Measurements from ENCODE around the gene SHLD1. TPM values are rescaled to one million over a fixed set of nuclear protein-coding genes. Genes with fewer than 3 reads are reported as not detected.

SHLD1 gene
- total RNA-seq, 2 donors from 2014 or later, result 9.2 to 9.4 TPM

DNA sequence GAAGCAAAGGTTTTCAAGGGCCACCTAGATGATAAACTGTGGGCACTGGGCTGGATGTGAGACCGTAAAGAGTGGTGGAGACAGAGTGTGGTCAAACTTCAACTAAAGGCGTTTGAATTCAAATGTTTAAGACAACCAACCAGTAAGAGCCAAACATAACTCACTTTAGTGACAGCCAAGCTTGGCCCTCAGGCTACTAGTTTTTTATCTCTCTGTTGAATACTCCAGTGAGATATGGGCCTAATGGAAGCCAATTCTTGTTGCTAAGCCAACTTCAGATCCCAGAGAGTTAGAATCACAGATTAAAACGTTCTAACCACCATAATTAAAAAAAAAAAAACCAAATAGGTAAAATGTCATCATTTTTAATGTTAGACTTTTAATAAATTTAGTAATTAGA, 142.9 kb downstream of the SHLD1 start:
- Mint-ChIP-seq H3K27ac (no peak overlapping the region), H3K4me1 (no peaks in the 10 kb centered on the region), H3K27me3 (no peaks in the 10 kb centered on the region), H3K36me3 (ENCODE audit: low read depth) (peaks cover 3% of the 10 kb centered on the region), H3K4me3 (no peak overlapping the region)
- ATAC-seq (no peak), DNase-seq (no peak)
- no peaks in the 10 kb centered on the region for H3K9me3 ChIP-seq (ENCODE audit: control insufficient read depth, low read length, poor library complexity, severe bottlenecking)

DNA sequence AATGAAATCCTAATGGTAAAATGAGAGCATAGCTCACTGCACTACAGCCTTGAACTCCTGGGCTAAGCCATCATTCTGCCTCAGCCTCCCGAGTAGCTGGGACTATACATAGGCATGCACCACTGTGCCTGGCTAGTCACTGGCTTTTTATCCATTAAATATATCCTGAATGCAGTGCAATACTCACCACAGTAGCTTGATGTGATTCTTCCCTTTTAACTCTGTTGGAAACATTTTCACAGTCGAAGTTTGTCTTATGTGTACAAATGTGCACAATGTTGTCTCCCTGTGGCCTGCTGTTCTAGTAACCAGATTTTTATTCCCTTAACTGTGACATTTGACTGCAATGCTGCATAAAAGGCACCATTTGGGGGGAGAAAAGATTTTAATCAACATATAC, 143.4 kb downstream of the SHLD1 start:
- no peak for ATAC-seq
- H3K27ac Mint-ChIP-seq, result no peak overlapping the region
- no peak overlapping the region for H3K4me3 Mint-ChIP-seq

DNA sequence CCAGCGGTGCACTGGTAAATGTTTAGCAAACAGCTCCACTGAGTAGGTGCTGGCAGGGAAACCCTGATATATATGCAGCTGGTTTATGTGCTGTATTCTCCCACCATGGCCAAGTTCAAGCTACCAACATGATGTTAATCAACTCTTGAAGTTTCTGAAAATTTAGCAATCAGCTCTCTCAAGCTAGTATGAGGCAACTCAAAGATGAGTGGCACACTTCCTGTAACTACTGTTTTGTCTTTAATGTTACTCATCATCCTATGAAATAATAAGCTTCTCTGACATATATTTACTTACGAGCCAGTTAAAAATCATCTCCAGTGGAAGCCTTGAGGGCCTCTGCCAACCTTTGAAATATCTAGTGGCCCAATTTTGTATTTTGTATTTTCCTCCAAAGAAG, 145.4 kb downstream of the SHLD1 start:
- H3K4me3 Mint-ChIP-seq, result no peak overlapping the region
- no peak for ATAC-seq
- H3K27ac Mint-ChIP-seq, result no peak overlapping the region
- no peaks in the 10 kb centered on the region for H3K9me3 ChIP-seq (ENCODE audit: control insufficient read depth, low read length, poor library complexity, severe bottlenecking)
- H3K4me1 Mint-ChIP-seq, result no peaks in the 10 kb centered on the region
- H3K27me3 Mint-ChIP-seq, result no peaks in the 10 kb centered on the region
- DNase-seq, result no peak
- H3K36me3 Mint-ChIP-seq (ENCODE audit: low read depth), result peaks cover 3% of the 10 kb centered on the region

More for the DNA sequence above, 143.4 kb downstream of the SHLD1 start:
- no peaks in the 10 kb centered on the region for H3K9me3 ChIP-seq (ENCODE audit: control insufficient read depth, low read length, poor library complexity, severe bottlenecking)
- Mint-ChIP-seq H3K36me3 (ENCODE audit: low read depth) (peaks cover 3% of the 10 kb centered on the region), H3K27me3 (no peaks in the 10 kb centered on the region), H3K4me1 (no peaks in the 10 kb centered on the region)
- DNase-seq, result no peak

DNA sequence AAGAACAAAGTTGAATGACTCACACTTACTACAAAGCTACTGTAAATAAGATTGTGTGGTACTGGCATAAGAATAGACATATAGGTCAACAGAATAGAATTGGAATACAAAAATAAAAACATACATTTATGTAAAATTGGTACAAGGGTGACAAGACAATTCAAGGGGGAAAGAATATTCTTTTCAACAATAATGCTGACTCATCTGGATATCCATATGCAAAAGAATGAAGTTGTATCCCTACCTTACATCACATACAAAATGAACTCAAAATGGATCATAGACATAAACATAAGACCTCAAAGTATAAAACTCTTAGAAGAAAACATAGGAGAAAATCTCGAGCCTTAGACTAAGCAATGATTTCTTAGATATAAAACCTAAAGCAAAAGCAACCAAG, 149.2 kb downstream of the SHLD1 start:
- ATAC-seq (no peak), DNase-seq (no peak)
- Mint-ChIP-seq H3K36me3 (ENCODE audit: low read depth) (peaks cover 3% of the 10 kb centered on the region), H3K4me1 (no peaks in the 10 kb centered on the region), H3K4me3 (no peak overlapping the region), H3K27ac (no peak overlapping the region), H3K27me3 (peaks cover 23% of the 10 kb centered on the region)
- H3K9me3 ChIP-seq (ENCODE audit: control insufficient read depth, low read length, poor library complexity, severe bottlenecking), result no peaks in the 10 kb centered on the region

DNA sequence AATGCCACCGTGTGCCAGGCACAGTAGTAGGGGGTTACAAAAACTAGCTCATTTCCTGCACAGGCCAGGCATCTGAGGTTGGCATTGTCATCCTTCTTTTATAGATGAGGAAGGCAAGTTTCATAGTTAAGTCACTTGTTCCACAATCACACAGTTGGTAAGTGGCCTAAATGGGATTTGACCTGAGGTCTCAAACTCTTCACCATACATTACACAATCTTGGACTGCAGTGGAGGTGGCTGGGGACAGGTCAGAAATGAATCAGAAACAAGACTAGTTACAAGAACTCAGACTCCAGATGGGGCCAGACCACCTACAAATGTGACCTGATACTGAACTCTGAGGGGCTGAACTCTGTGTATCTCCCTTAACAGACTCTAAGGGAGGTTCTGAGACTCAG, 150.7 kb downstream of the SHLD1 start:
- peaks cover 3% of the 10 kb centered on the region for H3K36me3 Mint-ChIP-seq (ENCODE audit: low read depth)
- no peaks in the 10 kb centered on the region for H3K4me1 Mint-ChIP-seq
- H3K4me3 Mint-ChIP-seq, result no peak overlapping the region
- H3K27me3 Mint-ChIP-seq, result peaks cover 36% of the 10 kb centered on the region
- ATAC-seq, result no peak
- H3K27ac Mint-ChIP-seq, result no peak overlapping the region
- H3K9me3 ChIP-seq (ENCODE audit: control insufficient read depth, low read length, poor library complexity, severe bottlenecking), result no peaks in the 10 kb centered on the region
- DNase-seq, result no peak

DNA sequence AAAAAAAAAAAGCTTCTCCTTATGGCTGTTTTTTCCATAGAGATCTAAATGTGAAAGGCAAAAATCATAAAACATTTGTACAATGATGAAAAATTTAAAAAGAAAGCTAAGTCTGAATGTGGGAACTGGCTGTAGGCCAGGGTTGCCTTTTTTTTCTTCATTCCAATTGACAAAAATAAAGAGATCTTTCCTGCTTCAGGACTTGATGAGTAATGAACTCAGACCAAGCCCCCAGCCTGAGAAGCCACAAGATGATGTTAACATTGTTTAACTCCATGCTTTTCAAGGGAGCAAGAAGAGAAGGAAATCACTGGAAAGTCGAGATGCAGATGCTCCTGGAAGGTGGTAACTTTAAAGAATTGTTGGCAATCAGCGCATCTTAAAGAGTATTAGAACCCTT, 158.8 kb downstream of the SHLD1 start:
- H3K9me3 ChIP-seq (ENCODE audit: control insufficient read depth, low read length, poor library complexity, severe bottlenecking), result no peaks in the 10 kb centered on the region
- no peaks in the 10 kb centered on the region for H3K36me3 Mint-ChIP-seq (ENCODE audit: low read depth)
- no peak overlapping the region for H3K27ac Mint-ChIP-seq
- DNase-seq (no peak), ATAC-seq (no peak)
- H3K4me3 Mint-ChIP-seq, result no peak overlapping the region
- H3K4me1 Mint-ChIP-seq, result peaks cover 11% of the 10 kb centered on the region
- H3K27me3 Mint-ChIP-seq, result peaks cover 65% of the 10 kb centered on the region

DNA sequence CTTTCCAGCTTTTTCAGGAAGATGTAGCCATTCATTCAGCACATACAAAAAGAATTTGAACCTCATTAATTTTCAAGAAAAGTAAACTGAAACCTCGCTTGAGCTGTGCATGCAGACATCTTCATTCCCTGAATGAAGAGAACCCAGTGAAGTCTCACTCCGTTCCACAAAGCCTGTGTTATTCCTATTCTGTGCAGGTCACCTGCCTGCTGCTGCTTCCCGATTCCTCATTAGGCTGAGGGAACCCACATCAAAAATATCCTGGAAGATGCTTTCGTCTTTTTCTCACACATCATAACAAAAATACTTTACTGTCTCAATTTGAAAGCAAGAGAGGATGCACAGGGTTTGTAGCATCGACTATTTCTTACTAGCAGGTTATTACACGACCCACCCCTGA, 160.0 kb downstream of the SHLD1 start:
- Mint-ChIP-seq H3K36me3 (ENCODE audit: low read depth) (no peaks in the 10 kb centered on the region), H3K4me3 (no peak overlapping the region), H3K4me1 (peaks cover 11% of the 10 kb centered on the region), H3K27ac (no peak overlapping the region), H3K27me3 (peaks cover 62% of the 10 kb centered on the region)
- ATAC-seq, result no peak
- H3K9me3 ChIP-seq (ENCODE audit: control insufficient read depth, low read length, poor library complexity, severe bottlenecking), result no peaks in the 10 kb centered on the region
- DNase-seq, result no peak

DNA sequence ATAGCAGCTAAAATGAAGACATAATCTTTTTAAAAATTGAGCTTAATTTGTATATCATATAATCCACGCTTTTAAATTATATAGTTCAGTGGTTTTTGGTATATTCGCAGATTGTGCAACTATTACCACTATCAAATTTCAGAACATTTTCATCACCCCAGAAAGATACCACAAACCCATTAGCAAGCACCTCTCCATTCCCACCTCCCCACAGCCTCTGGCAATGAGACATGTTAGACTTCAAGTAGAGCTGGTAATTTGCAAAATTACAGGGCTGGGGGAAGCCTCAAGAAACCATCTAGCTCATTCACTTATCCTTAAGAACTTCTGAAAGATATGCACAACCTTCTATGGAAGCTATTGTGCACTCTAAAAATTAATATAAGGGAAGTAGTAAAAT, 163.0 kb downstream of the SHLD1 start:
- Mint-ChIP-seq H3K27me3 (peaks cover 45% of the 10 kb centered on the region), H3K4me3 (no peak overlapping the region), H3K27ac (no peak overlapping the region), H3K4me1 (peaks cover 11% of the 10 kb centered on the region), H3K36me3 (ENCODE audit: low read depth) (no peaks in the 10 kb centered on the region)
- DNase-seq, result no peak
- H3K9me3 ChIP-seq (ENCODE audit: control insufficient read depth, low read length, poor library complexity, severe bottlenecking), result no peaks in the 10 kb centered on the region
- no peak for ATAC-seq

Other genes starting within 250 kb of the SHLD1 start
- 100 to 1,000 TPM in 1 of 2 donors, 10 to 100 TPM in 1; 92.7 to 128 TPM for gene GPCPD1, start 139.4 kb upstream of the SHLD1 start, total RNA-seq
- gene CHGB, start 161.1 kb downstream of the SHLD1 start, total RNA-seq, result under 1 TPM; 0.13 to 0.15 TPM
- 10 to 100 TPM; 12.8 to 14.6 TPM for gene TRMT6, start 200.1 kb downstream of the SHLD1 start, total RNA-seq
- gene MCM8, start 200.3 kb downstream of the SHLD1 start, total RNA-seq, result 1 to 10 TPM; 2.8 to 3.4 TPM